Cardiac muscle cell (in vitro differentiated cells and primary cell): ENCODE data around the gene NOL3. TPM values are rescaled to one million over a fixed set of nuclear protein-coding genes. Genes with fewer than 3 reads are reported as not detected.

Experiments
- DNase-seq, 2 donors: peaks; one replicate each; pipeline versions ENCODE4 v3.0.0 to v3.0.0-alpha.2; 2010 to 2017; ENCODE audit warnings: low read depth in 1 of 2, low spot score in 1 of 2
- H3K27ac ChIP-seq: fragments of 200-600 bp; sonication (generic); 2 replicates; pipeline ENCODE4 v1.5.1; 2016
- H3K27me3 ChIP-seq: fragments of 200-600 bp; sonication (generic); 2 replicates; pipeline ENCODE4 v1.6.0; 2016; ENCODE audit warnings: control low read depth
- H3K36me3 ChIP-seq: fragments of 200-600 bp; sonication (generic); 2 replicates; pipeline ENCODE4 v1.5.1; 2016; ENCODE audit warnings: control low read depth
- H3K4me1 ChIP-seq: fragments of 200-600 bp; sonication (generic); 2 replicates; pipeline ENCODE4 v1.8.1; 2017; ENCODE audit warnings: low read depth, mild to moderate bottlenecking, mixed run types
- H3K4me3 ChIP-seq: fragments of 200-600 bp; sonication (generic); 2 replicates; pipeline ENCODE4 v1.5.1; 2016; ENCODE audit warnings: mild to moderate bottlenecking
- H3K9me3 ChIP-seq: fragments of 200-600 bp; sonication (generic); 2 replicates; pipeline ENCODE4 v1.5.1; 2017; ENCODE audit warnings: low read depth, mild to moderate bottlenecking, control low read depth
- polyA plus RNA-seq: library from polyadenylated mRNA; unstranded; fragments of >200 nt; fragmentation: Nextera tagmentation; extraction: Ambion mirVana; gene quantifications from 2 replicates; pipeline ENCODE4 v1.2.1, GENCODE V29; 2016
- total RNA-seq: library from RNA; depleted of rRNA; stranded (reverse); fragments of >200 nt; gene quantifications from 2 replicates; pipeline ENCODE4 v1.2.3, GENCODE V29; 2016
- TF ChIP-seq, protein P1 (sequence below): IDR thresholded peaks from 2 replicates; pipeline ENCODE4 v1.5.1; 2012; ENCODE audit warnings: low read depth, mild to moderate bottlenecking, low read length

NOL3 gene
- total and polyA plus RNA-seq, 2 experiments from 2014 or later, result 31.1 to 40.6 TPM

DNA sequence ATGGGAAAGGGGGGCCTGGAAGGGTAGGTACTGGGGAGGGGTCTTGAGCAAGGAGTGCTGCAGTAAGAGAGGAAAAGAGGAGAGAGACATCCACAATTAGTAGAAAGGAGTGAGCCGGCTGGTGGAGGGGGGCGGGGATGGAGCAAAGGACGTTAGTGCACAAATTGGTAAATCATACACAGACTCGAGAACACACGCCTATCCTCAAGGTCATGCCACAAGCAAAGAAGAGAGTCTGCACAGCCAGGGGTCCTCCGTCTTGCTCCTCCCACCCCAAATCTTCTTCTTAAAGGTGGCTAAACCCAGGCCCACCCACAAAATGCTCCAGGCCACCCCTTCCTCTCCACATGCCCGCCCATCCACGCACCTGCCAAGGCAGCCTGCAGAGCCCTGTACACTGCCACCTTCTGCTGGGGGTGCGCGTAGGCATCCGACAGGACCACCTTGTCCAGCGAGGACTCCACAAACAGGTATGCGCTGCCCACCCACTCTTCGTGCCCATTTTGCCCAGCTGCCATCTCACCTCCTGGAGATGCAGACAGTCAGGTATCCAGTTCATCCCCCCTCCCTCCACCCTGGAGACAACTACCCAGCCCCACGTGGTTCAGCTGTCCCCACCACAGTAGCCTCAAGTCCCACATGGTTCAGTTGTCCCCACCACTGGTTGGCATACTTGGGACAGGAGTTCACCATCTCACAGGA lies 14.0 kb upstream of the NOL3 start:
- no peaks in the 10 kb centered on the region for H3K36me3 ChIP-seq
- no peak overlapping the region for H3K27ac ChIP-seq
- peaks cover 94% of the 10 kb centered on the region for H3K27me3 ChIP-seq
- H3K9me3 ChIP-seq, result no peaks in the 10 kb centered on the region
- no peak for DNase-seq
- TF ChIP-seq, protein P1, sequence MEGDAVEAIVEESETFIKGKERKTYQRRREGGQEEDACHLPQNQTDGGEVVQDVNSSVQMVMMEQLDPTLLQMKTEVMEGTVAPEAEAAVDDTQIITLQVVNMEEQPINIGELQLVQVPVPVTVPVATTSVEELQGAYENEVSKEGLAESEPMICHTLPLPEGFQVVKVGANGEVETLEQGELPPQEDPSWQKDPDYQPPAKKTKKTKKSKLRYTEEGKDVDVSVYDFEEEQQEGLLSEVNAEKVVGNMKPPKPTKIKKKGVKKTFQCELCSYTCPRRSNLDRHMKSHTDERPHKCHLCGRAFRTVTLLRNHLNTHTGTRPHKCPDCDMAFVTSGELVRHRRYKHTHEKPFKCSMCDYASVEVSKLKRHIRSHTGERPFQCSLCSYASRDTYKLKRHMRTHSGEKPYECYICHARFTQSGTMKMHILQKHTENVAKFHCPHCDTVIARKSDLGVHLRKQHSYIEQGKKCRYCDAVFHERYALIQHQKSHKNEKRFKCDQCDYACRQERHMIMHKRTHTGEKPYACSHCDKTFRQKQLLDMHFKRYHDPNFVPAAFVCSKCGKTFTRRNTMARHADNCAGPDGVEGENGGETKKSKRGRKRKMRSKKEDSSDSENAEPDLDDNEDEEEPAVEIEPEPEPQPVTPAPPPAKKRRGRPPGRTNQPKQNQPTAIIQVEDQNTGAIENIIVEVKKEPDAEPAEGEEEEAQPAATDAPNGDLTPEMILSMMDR, result no peak
- no peak overlapping the region for H3K4me3 ChIP-seq
- H3K4me1 ChIP-seq, result no peaks in the 10 kb centered on the region

DNA sequence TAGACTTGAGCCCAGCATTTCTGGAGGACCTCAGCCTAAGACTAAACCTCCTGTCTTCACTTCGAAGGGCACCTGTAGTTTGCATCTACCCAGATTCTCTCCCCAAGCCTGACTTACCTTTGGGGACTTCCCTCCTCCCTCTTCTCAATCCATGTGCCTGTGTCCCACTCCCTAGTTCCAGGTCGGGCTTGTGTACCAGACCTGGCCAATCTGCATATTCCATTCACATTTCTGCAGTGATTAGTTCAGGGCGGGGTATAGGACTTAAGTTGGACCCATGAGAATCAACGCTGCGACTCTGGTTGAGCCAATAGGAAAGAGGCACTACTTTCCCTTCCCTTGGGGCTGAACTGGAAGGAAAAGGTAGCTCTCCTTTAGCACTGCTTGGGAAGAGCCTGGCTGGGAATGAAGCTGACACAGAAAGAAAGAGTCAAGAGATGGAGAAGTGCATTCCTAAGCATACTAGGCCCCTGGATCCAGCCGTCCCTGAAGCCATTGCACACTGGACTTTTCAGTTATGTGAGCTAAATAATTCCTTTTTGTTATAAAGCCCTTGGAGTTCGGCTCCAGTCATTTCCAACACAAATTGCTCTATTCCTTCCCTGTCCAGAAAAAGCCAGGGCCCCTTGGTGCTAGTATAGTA lies 13.1 kb upstream of the NOL3 start:
- Histone ChIP-seq H3K27ac (no peak overlapping the region), H3K27me3 (peaks cover 97% of the 10 kb centered on the region), H3K9me3 (no peaks in the 10 kb centered on the region), H3K36me3 (no peaks in the 10 kb centered on the region), H3K4me1 (no peaks in the 10 kb centered on the region), H3K4me3 (no peak overlapping the region)
- TF ChIP-seq, protein P1, result no peak
- no peak for DNase-seq

DNA sequence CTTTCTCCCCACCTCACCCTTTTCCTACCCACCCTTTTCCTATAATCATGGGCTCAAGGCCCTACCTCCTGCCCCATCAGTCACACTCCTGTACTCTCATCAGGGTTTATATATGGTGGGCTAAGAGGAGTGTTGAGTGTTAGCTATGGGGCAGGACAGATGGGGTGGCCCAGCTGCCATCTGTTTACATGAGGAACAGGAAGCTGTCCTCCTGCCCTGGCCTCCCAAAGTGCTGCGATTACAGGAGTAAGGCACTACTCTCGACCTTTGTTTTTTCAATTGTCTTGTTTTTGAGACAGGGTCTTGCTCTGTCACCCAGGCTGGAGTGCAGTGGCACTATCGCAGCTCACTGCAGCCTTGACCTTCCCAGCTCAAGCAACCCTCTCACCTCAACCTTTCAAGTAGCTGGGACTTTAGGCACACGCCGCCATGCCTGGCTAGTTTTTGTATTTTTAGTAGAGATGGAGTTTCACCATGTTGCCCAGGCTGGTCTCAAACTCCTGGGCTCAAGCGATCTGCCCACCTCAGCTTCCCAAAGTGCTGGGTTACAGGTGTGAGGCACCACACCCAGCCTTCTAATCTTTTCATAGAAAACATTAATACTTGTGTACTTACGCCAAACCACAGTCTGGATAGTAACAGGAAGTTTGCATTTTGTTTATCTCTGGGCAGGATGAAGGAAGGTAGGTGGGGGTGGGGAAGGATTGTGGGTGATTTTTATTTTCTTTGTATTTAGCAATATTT lies 12.3 kb upstream of the NOL3 start:
- no peaks in the 10 kb centered on the region for H3K36me3 ChIP-seq
- no peak overlapping the region for H3K27ac ChIP-seq
- H3K4me3 ChIP-seq, result no peak overlapping the region
- H3K27me3 ChIP-seq, result peaks cover 97% of the 10 kb centered on the region
- TF ChIP-seq, protein P1, result no peak
- no peak for DNase-seq
- H3K9me3 ChIP-seq, result no peaks in the 10 kb centered on the region
- peaks cover 4% of the 10 kb centered on the region for H3K4me1 ChIP-seq

- TF ChIP-seq, protein P1, result no peak
- Histone ChIP-seq H3K4me1 (peaks cover 6% of the 10 kb centered on the region), H3K27me3 (peaks cover 97% of the 10 kb centered on the region), H3K9me3 (no peaks in the 10 kb centered on the region), H3K4me3 (peak overlapping the region; percentile 59), H3K27ac (no peak overlapping the region), H3K36me3 (no peaks in the 10 kb centered on the region)
- peak; percentile 34 to 43 for DNase-seq
Measured at GRCh38 chr16:67158637-67159600, 11.4 kb upstream of the NOL3 start.

- no peak for DNase-seq
- TF ChIP-seq, protein P1, result no peak
- H3K9me3 ChIP-seq, result no peaks in the 10 kb centered on the region
- H3K36me3 ChIP-seq, result no peaks in the 10 kb centered on the region
- no peak overlapping the region for H3K27ac ChIP-seq
- peaks cover 6% of the 10 kb centered on the region for H3K4me1 ChIP-seq
- peaks cover 97% of the 10 kb centered on the region for H3K27me3 ChIP-seq
- no peak overlapping the region for H3K4me3 ChIP-seq
Measured at GRCh38 chr16:67161595-67162058, 8.7 kb upstream of the NOL3 start.
